Measurements from ENCODE around the gene CACNA1G.

The CACNA1G gene

DNA sequence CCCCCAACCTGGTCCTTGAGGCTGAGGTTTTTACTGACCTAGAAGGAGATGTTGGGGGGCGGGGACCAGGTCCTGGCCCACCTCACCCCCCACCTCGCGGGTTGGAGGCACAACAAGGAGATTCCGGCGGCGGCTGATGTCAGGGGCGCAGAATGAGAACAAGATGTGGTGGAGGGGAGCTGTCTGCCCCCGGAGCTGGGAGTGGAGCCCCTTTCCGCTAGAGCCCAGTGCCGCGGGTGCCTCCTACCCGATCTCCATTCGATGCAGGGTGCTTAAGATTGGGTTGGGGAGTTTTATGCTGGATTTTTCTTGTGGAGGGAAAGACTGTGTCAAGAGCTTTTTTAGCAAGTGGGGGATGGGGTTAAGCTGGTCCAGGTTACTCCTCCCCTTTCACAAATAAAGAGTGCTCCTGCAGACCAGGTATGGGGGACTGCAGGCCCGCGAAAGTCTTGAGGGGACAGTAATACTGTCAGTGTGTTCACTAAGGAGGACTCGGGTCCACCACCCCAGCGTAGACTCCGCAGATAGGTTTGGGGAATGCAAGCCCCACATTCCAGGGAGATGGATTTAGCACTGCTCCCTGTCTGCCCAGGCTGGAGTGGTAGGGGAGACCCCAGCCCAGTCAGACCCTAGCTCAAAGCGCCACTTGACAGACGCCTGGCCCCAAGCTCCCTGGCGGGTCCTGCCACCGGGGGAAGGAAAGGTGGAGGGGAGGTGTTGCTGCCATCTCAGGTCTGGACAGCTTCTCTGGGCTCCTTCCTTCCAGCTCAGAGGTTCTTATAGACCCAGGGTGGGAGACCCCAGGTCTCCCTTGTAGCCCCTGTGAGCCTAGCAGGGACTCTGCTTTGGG is 2.0 kb downstream of the CACNA1G start:
- ChIA-PET POLR2A (ENCODE audit: low non-redundant PET) (no interaction called here), CTCF (interaction anchor here (0.7 to 1.0 kb wide), 2 partner anchors 11 to 140 kb away, joined by 3 read pairs; no protein-coding TSS in a partner anchor)
- TF ChIP-seq, protein P1, sequence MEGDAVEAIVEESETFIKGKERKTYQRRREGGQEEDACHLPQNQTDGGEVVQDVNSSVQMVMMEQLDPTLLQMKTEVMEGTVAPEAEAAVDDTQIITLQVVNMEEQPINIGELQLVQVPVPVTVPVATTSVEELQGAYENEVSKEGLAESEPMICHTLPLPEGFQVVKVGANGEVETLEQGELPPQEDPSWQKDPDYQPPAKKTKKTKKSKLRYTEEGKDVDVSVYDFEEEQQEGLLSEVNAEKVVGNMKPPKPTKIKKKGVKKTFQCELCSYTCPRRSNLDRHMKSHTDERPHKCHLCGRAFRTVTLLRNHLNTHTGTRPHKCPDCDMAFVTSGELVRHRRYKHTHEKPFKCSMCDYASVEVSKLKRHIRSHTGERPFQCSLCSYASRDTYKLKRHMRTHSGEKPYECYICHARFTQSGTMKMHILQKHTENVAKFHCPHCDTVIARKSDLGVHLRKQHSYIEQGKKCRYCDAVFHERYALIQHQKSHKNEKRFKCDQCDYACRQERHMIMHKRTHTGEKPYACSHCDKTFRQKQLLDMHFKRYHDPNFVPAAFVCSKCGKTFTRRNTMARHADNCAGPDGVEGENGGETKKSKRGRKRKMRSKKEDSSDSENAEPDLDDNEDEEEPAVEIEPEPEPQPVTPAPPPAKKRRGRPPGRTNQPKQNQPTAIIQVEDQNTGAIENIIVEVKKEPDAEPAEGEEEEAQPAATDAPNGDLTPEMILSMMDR (conservative IDR thresholded peaks at IDR 0.05; ENCODE audit: low read depth), result no peak
- DNase-seq (ENCODE audit: low spot score), result no peak
- H3K27ac ChIP-seq, result no peak overlapping the region

- ChIA-PET CTCF (interaction anchor here (0.7 kb wide), 1 partner anchor 141 kb away, joined by 3 read pairs; no protein-coding TSS in a partner anchor), POLR2A (ENCODE audit: low non-redundant PET) (no interaction called here)
- TF ChIP-seq, protein P1 (conservative IDR thresholded peaks at IDR 0.05; ENCODE audit: low read depth), result no peak
- H3K27ac ChIP-seq, result no peak overlapping the region
- no peak for DNase-seq (ENCODE audit: low spot score)
Observed at GRCh38 chr17:50563092-50563511, 2.6 kb downstream of the CACNA1G start.

DNA sequence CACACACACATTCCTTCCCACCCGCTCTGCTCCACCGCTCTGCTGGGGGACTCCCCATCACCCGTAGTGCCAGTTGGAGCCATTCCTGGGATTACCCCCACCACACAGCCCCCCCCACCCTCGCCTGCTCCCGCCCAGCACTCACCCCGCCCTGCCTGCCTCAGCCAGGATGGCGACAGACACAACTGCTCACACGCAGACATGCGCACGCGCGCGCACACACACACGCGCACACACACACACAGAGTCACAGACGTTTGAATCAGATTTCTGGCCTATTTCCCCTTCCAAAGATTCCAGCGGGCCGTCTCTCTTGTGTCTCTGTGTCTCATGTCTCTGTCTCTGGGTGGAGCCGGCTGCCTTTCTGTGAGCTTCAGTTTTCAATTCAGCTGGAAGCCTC is 4.4 kb downstream of the CACNA1G start:
- H3K27ac ChIP-seq, result no peak overlapping the region
- DNase-seq (ENCODE audit: low spot score), result no peak
- TF ChIP-seq, protein P1 (conservative IDR thresholded peaks at IDR 0.05; ENCODE audit: low read depth), result no peak
- CTCF ChIA-PET, result interaction anchor here (0.6 to 1.4 kb wide), 4 partner anchors 12 to 196 kb away, joined by 3 to 6 read pairs (median 4); no protein-coding TSS in a partner anchor
- POLR2A ChIA-PET (ENCODE audit: low non-redundant PET), result no interaction called here

DNA sequence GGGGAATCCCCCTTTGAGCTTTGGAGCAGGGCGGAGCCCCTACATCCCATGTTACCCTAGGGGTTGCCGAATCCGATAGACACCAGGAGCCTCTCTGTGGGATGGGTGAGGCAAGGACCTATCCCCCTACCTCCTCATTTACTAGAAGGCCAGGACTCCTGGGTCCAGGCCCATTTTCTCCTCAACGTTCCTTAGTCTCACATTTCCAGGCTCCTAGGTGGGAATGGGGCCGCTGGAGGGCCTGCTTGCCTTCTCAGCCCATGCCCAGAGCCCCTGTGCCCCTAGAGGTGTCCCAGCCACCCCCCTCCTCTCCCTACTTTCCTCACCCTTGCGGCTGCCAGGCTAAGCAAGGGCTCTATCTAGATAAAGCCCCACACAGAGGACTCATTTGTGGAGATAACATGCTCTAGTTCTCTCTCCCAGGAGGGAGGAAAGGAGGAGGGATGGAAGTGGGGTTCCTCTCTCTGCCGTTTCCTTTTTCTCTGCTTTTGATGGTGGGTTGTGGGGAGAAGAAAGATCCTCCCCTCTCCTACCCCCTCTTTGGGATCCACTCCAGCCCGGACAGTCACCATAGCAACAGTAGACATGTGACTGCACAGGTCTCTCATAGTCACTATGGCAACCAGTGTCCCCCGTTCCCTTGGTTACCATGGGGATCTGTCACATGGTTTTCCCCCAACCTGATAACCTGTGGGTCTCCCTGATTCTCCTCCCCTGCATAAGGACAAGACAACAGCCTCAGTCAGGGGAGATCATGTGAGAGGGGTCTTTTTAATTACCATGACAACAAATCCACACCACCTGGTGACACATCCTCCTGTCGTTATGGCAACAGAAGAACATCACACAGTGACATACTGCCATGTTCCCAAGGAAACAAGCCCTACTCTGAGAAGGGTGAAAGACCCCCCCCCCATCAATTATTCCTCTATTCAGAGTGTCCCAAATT is 5.2 kb downstream of the CACNA1G start:
- H3K27ac ChIP-seq, result no peak overlapping the region
- CTCF ChIA-PET, result interaction anchor here (0.7 to 1.2 kb wide), 2 partner anchors 13 to 587 kb away, joined by 3 read pairs; no protein-coding TSS in a partner anchor
- POLR2A ChIA-PET (ENCODE audit: low non-redundant PET), result no interaction called here
- TF ChIP-seq, protein P1 (conservative IDR thresholded peaks at IDR 0.05; ENCODE audit: low read depth), result no peak
- no peak for DNase-seq (ENCODE audit: low spot score)

GRCh38 chr17:50566886-50567285 is 6.4 kb downstream of the CACNA1G start:
- POLR2A ChIA-PET (ENCODE audit: low non-redundant PET), result no interaction called here
- TF ChIP-seq, protein P1 (conservative IDR thresholded peaks at IDR 0.05; ENCODE audit: low read depth), result no peak
- CTCF ChIA-PET, result interaction anchor here (0.7 kb wide), 1 partner anchor 589 kb away, joined by 3 read pairs; no protein-coding TSS in a partner anchor
- DNase-seq (ENCODE audit: low spot score), result no peak
- no peak overlapping the region for H3K27ac ChIP-seq

- ChIA-PET POLR2A (ENCODE audit: low non-redundant PET) (no interaction called here), CTCF (no interaction called here)
- TF ChIP-seq, protein P1 (conservative IDR thresholded peaks at IDR 0.05; ENCODE audit: low read depth), result no peak
- no peak overlapping the region for H3K27ac ChIP-seq
- no peak for DNase-seq (ENCODE audit: low spot score)
Observed at GRCh38 chr17:50568659-50569058, 8.1 kb downstream of the CACNA1G start.

Data from RWPE1 (cell line).